ENCODE data around the gene SLC12A8. TPM values are rescaled to one million over a fixed set of nuclear protein-coding genes. Genes with fewer than 3 reads are reported as not detected.

The SLC12A8 gene
- total and polyA plus RNA-seq, 2 experiments from 2014 or later, result 6.9 to 15.9 TPM

GRCh38 chr3:125140011-125140817 is 72.3 kb downstream of the SLC12A8 start:
- H2AFZ ChIP-seq, result no peak overlapping the region
- no peak overlapping the region for H3K27ac Mint-ChIP-seq
- no peak for ATAC-seq

More at GRCh38 chr3:125140011-125140817, 72.3 kb downstream of the SLC12A8 start:
- peaks cover 26% of the 10 kb centered on the region for H3K27me3 Mint-ChIP-seq (ENCODE audit: insufficient read depth, low read depth, poor library complexity)
- Histone ChIP-seq H3K4me2 (no peak overlapping the region), H3K4me3 (no peak overlapping the region), H3K9me2 (ENCODE audit: insufficient read depth) (no peaks in the 10 kb centered on the region), H4K20me1 (replicated peaks; ENCODE audit: insufficient read depth) (no peaks in the 10 kb centered on the region), H3K27me3 (ENCODE audit: insufficient read depth) (peaks cover 7% of the 10 kb centered on the region), H3F3A (replicated peaks; ENCODE audit: low read depth) (peaks cover 3% of the 10 kb centered on the region), H3K27ac (ENCODE audit: low read depth) (no peak overlapping the region), H3K4me1 (ENCODE audit: insufficient read depth) (peaks cover 35% of the 10 kb centered on the region), H3K36me3 (ENCODE audit: insufficient read depth) (0 out of 2 replicates have a peak, but pooled peaks cover 2% of the 10 kb centered on the region), H3K79me2 (replicated peaks; ENCODE audit: insufficient read depth) (no peaks in the 10 kb centered on the region)
- TF ChIP-seq NANOG (IDR thresholded peaks at IDR 0.05; ENCODE audit: borderline replicate concordance) (no peak), STAT1 (IDR thresholded peaks at IDR 0.05; ENCODE audit: unreplicated experiment) (no peak), ZNF331 (CRISPR knock-in tag; IDR thresholded peaks at IDR 0.05; ENCODE audit: low read depth) (no peak), CTCF (conservative IDR thresholded peaks at IDR 0.05; ENCODE audit: low read depth in 2 of 2) (no peak), EZH2 (IDR thresholded peaks at IDR 0.05; ENCODE audit: low read depth, unreplicated experiment) (no peak), POLR2AphosphoS5 (IDR thresholded peaks at IDR 0.05; ENCODE audit: low read depth) (no peak), EZH2phosphoT487 (IDR thresholded peaks at IDR 0.05; ENCODE audit: unreplicated experiment) (no peak), CREB1 (CRISPR knock-in tag; IDR thresholded peaks at IDR 0.05; ENCODE audit: low read depth) (no peak), REST (IDR thresholded peaks at IDR 0.05; ENCODE audit: unreplicated experiment) (no peak), ZNF114 (CRISPR knock-in tag; IDR thresholded peaks at IDR 0.05) (no peak), ZNF462 (CRISPR knock-in tag; IDR thresholded peaks at IDR 0.05) (no peak), JUNB (IDR thresholded peaks at IDR 0.05; ENCODE audit: unreplicated experiment) (no peak)
- peaks cover 4% of the 10 kb centered on the region; the same call in 1 of the 3 replicates for H3K36me3 Mint-ChIP-seq (ENCODE audit: low read depth)
- no peak for DNase-seq (ENCODE audit: low spot score)
- no peaks in the 10 kb centered on the region for H3K9me3 Mint-ChIP-seq
- peak overlapping the region; percentile 34; the same call in 1 of the 3 replicates for H3K4me3 Mint-ChIP-seq
- H3K4me1 Mint-ChIP-seq, result peaks cover 39% of the 10 kb centered on the region
